AG09319 (cell line): ENCODE data around the gene EFNB2.

Experiments
- DNase-seq: peaks from one replicate; pipeline ENCODE4 v3.0.0-alpha.2; 2010; ENCODE audit warnings: low read depth; ENCODE audit errors: extremely low read depth
- TF ChIP-seq, protein P1 (sequence below): IDR thresholded peaks from 2 replicates; pipeline ENCODE4 v1.5.1; 2011; ENCODE audit warnings: low read depth, mild to moderate bottlenecking, inconsistent platforms, low read length, moderate library complexity

Gene EFNB2

DNA sequence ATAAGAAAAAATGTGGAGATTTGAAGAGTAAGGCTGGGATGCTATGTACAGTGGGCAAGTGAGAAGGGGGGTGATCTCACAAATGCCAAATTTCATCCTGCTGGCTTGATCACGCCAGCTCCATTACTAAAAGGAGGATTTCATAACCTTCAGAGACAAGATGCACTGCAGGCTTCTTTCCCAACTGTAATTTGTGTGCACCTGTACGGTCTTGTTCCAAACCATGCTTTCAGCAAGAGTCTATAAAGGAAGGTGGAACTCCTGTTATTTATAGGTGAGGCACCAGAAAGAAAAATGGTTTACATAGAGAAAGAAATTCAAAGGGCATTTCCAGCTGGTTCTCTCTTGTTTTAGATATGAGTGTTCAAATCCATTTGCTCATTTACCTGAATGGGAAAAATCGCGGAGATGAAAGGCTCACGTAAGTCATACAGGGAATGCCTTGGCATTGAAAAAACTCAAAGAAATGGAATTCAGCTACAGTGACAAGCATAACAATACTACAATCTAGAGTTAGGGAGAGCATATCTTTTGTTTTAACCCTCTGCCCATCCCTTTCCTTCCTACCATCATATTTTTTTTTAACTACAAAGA is 13.3 kb downstream of the EFNB2 start:
- no peak for DNase-seq
- TF ChIP-seq, protein P1, sequence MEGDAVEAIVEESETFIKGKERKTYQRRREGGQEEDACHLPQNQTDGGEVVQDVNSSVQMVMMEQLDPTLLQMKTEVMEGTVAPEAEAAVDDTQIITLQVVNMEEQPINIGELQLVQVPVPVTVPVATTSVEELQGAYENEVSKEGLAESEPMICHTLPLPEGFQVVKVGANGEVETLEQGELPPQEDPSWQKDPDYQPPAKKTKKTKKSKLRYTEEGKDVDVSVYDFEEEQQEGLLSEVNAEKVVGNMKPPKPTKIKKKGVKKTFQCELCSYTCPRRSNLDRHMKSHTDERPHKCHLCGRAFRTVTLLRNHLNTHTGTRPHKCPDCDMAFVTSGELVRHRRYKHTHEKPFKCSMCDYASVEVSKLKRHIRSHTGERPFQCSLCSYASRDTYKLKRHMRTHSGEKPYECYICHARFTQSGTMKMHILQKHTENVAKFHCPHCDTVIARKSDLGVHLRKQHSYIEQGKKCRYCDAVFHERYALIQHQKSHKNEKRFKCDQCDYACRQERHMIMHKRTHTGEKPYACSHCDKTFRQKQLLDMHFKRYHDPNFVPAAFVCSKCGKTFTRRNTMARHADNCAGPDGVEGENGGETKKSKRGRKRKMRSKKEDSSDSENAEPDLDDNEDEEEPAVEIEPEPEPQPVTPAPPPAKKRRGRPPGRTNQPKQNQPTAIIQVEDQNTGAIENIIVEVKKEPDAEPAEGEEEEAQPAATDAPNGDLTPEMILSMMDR, result no peak

DNA sequence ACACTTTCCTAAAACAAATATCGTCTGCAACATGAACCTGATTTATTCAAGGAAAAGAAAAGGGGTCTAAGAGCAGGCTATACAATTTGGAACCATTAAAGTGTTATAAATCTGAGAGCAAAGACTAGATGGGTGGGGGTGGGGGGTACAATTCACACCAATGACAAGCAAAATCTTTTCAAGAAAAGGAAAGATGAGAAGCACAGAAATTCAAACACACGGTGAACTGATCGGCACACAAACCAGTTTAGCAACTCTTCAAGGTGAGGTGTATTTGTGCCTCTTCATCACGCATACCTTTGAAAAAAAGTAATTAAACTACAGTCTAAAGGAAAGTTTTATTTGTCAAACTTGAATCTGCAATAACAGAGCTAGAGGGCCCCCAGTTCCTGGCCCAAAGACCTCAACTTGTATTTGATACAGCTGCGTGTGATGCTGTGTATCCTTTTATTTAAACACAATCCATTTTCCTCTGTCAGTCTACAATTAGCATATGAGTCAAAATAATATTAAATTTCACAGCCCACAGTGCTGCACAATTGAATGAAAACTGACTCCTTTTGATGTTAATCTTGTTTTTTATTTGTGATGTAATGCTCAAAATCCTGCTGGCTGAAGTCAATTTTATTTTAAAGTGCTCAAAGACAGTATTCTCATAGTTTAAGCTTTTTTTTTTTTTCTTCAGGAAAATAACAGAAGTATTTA is 14.2 kb downstream of the EFNB2 start:
- TF ChIP-seq, protein P1, result no peak
- DNase-seq, result no peak

DNA sequence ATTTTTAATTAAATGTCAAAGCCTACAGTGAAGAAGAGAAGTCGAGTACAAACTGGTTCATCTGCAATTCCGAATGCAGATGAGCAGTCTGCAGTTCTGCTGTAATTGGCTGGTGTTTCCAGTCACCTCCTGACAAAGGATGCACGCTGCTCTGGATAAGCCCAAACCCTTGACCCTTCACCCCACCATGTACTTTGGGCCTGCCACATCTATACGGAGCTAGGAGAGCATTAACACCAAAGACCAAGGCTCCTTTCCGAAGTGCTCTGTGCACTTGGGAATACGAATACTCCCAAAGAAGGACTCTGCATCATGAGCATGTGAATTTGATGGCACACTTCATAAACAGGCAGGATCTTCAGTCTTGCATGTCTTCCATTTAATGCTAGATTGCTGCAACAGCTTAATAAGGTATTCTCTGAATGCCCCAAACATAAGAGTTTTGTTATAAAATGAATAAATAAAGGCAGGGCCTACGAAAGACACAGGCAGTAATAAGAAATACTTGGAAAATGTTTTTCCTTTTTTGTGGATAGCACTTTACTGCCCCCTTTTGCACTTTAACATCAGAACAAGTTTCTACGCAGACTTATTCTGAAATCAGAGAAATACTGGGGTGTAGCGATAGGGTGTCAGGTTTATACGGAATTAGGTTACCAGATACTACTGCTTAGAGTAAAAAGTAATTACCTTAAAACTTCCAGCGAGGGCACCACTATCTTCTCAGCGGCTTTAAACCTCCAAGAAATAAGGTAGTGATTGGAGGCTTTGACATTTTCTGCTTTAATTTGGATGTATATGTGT is 15.0 kb downstream of the EFNB2 start:
- TF ChIP-seq, protein P1, result peak; percentile 33
- no peak for DNase-seq

DNA sequence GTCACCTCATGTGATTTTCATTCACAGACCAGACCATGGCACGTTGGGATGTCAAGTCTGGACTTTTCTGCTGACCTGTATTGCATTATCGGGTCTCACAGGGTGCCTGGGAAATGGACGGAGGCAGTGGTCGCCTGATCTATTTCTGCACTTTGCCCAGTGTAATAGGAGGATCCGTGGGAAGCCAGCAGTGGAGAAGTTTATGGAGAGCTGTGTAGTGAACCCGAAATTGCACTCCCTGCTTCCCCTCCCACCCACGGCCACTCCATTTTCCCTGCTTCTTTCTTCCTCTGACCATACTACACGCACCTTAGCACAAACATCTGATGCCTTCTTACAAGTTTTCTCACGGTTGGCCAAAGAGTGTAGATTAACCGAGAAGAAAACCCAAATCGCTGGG is 16.9 kb downstream of the EFNB2 start:
- TF ChIP-seq, protein P1, result no peak

DNA sequence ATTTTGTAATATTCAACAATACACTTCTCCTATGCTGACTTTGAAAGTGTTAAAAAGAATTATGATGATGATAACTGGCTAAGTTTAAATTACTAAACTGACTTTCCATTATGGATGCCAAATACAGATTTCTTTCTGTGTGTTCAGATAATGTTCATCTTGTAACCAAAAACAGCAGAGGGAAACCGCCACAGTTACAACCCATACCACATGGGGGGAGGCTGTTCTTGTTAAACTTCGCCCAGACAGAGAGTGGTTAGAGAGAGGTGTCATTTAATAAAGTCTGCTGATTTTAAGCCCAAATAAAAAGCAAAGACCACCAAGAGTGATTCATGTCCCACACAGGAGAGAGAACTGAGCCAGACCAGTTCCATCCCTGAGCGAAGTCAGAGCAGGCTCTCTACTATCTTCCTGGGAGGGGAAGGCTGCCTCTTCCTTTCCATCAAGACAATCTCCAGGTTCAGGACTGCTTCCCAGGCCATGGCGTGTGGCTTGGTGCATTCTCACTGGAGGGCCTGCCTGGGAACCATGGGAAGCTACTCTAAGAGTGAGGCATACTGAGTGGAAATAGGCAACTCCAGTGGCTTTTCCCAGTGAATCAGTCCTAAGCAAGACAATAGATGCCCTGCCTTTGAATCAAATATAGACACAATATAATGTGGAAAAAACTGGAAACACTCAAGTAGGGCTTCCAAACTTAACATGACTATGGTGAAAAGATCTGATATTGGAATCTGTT is 18.2 kb downstream of the EFNB2 start:
- DNase-seq, result no peak
- TF ChIP-seq, protein P1, result no peak

More for the DNA sequence above, 16.9 kb downstream of the EFNB2 start:
- DNase-seq, result no peak

DNA sequence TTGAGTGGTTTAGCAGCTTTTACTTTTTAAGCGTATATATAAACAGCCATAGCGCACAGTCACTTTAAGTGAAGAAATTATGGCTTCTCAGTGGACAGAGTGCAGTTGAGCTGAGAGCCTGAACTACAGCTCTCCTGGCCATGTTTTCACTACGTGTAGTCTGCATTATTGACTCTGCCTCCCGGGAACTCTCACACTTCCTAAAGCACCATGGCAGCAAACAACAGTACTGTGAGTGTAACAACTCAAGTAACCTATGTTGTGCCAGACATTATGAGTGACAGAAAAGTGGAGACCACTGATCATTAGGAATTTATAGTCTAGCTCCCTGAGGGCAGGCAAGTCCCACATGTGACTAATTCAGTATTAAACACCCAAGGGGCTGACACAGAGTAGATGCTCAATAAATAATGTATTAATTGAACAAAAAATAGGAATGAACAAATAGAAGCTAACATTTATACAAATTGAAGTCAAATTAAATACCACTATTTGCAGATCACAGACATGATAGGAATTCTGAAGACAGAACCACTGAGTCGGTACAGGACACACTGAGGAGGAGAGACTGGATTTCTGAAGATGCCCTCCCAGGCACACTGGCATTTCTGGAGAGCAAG is 19.7 kb downstream of the EFNB2 start:
- no peak for DNase-seq
- TF ChIP-seq, protein P1, result no peak
